Measurements from ENCODE around the gene ENTPD6.

The ENTPD6 gene

DNA sequence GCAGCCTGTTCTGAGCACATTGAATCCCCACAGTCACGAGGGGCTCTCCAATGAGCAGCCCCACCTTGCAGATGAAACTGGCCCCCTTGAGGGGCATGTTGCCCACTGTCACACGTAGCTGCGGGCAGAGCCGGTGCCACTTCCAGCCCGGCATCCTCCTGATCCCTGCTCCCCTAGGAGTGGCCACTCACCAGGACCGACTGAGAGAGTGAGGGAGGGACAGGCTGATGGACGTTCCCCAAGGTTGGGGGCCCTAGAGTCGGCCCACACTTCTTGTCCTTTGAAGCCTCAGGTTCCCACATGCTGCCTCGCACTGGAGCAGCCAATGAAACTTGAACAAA is 10.5 kb downstream of the ENTPD6 start:
- Histone ChIP-seq H3K4me3 (ENCODE audit: low read length) (no peak overlapping the region), H3K27me3 (ENCODE audit: control insufficient read depth, insufficient read depth, low read length) (no peaks in the 10 kb centered on the region), H3K27ac (ENCODE audit: low read depth, low read length) (no peak overlapping the region), H3K9ac (ENCODE audit: low read length) (no peak overlapping the region), H3K36me3 (ENCODE audit: control insufficient read depth, insufficient read depth, low read length) (peaks cover 4% of the 10 kb centered on the region), H3K4me1 (ENCODE audit: control insufficient read depth, insufficient read depth, low read length) (no peaks in the 10 kb centered on the region)

GRCh38 chr20:25206548-25206947 is 11.0 kb downstream of the ENTPD6 start:
- Histone ChIP-seq H3K27ac (ENCODE audit: low read depth, low read length) (no peak overlapping the region), H3K4me1 (ENCODE audit: control insufficient read depth, insufficient read depth, low read length) (no peaks in the 10 kb centered on the region), H3K4me3 (ENCODE audit: low read length) (no peak overlapping the region), H3K27me3 (ENCODE audit: control insufficient read depth, insufficient read depth, low read length) (no peaks in the 10 kb centered on the region), H3K36me3 (ENCODE audit: control insufficient read depth, insufficient read depth, low read length) (peaks cover 5% of the 10 kb centered on the region), H3K9ac (ENCODE audit: low read length) (no peak overlapping the region)

- Histone ChIP-seq H3K27ac (ENCODE audit: low read depth, low read length) (no peak overlapping the region), H3K4me1 (ENCODE audit: control insufficient read depth, insufficient read depth, low read length) (no peaks in the 10 kb centered on the region), H3K4me3 (ENCODE audit: low read length) (no peak overlapping the region), H3K27me3 (ENCODE audit: control insufficient read depth, insufficient read depth, low read length) (no peaks in the 10 kb centered on the region), H3K9ac (ENCODE audit: low read length) (no peak overlapping the region), H3K36me3 (ENCODE audit: control insufficient read depth, insufficient read depth, low read length) (peaks cover 5% of the 10 kb centered on the region)
These were observed 11.8 kb downstream of the ENTPD6 start for GRCh38 chr20:25207149-25207959.

DNA sequence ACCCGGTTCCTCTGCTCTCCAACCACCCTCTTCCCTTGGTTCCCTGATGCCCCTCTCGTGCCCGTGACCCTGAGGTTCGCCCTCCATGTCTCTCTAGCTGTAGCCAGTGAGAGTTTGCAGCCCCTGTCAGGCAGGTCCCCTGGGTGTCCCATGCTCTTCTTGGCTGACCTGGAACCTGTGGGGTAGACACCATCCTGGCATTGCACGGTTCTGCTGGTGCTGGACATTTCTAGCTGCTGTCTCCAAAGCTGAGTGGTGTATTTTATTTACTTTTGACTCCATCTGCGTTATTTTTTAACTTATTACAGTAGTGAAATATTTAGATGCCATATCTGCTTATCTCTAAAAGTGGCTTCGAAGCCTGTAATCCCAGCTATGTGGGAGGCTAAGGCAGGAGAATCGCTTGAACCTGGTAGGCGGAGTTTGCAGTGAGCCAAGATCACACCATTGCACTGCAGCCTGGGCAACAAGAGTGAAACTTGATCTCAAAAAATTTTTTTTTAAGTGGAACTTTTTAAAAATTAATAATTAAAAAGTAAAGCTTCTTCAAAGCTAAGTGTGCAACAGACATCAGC is 12.5 kb downstream of the ENTPD6 start:
- Histone ChIP-seq H3K4me1 (ENCODE audit: control insufficient read depth, insufficient read depth, low read length) (no peaks in the 10 kb centered on the region), H3K27ac (ENCODE audit: low read depth, low read length) (no peak overlapping the region), H3K36me3 (ENCODE audit: control insufficient read depth, insufficient read depth, low read length) (peaks cover 6% of the 10 kb centered on the region), H3K27me3 (ENCODE audit: control insufficient read depth, insufficient read depth, low read length) (no peaks in the 10 kb centered on the region), H3K9ac (ENCODE audit: low read length) (no peak overlapping the region), H3K4me3 (ENCODE audit: low read length) (no peak overlapping the region)

- no peak overlapping the region for H3K9ac ChIP-seq (ENCODE audit: low read length)
- no peak overlapping the region for H3K27ac ChIP-seq (ENCODE audit: low read depth, low read length)
- no peak overlapping the region for H3K4me3 ChIP-seq (ENCODE audit: low read length)
- no peaks in the 10 kb centered on the region for H3K27me3 ChIP-seq (ENCODE audit: control insufficient read depth, insufficient read depth, low read length)
- H3K4me1 ChIP-seq (ENCODE audit: control insufficient read depth, insufficient read depth, low read length): no peaks in the 10 kb centered on the region
- H3K36me3 ChIP-seq (ENCODE audit: control insufficient read depth, insufficient read depth, low read length): peaks cover 9% of the 10 kb centered on the region
These were observed 13.9 kb downstream of the ENTPD6 start for GRCh38 chr20:25209400-25209799.

GRCh38 chr20:25209911-25210310 is 14.4 kb downstream of the ENTPD6 start:
- Histone ChIP-seq H3K4me1 (ENCODE audit: control insufficient read depth, insufficient read depth, low read length) (no peaks in the 10 kb centered on the region), H3K9ac (ENCODE audit: low read length) (no peak overlapping the region), H3K36me3 (ENCODE audit: control insufficient read depth, insufficient read depth, low read length) (peaks cover 9% of the 10 kb centered on the region), H3K4me3 (ENCODE audit: low read length) (no peak overlapping the region), H3K27me3 (ENCODE audit: control insufficient read depth, insufficient read depth, low read length) (no peaks in the 10 kb centered on the region), H3K27ac (ENCODE audit: low read depth, low read length) (no peak overlapping the region)

GRCh38 chr20:25211273-25211672 is 15.8 kb downstream of the ENTPD6 start:
- H3K27me3 ChIP-seq (ENCODE audit: control insufficient read depth, insufficient read depth, low read length): no peaks in the 10 kb centered on the region
- peaks cover 9% of the 10 kb centered on the region for H3K36me3 ChIP-seq (ENCODE audit: control insufficient read depth, insufficient read depth, low read length)
- H3K4me1 ChIP-seq (ENCODE audit: control insufficient read depth, insufficient read depth, low read length): no peaks in the 10 kb centered on the region
- H3K4me3 ChIP-seq (ENCODE audit: low read length): no peak overlapping the region
- no peak overlapping the region for H3K9ac ChIP-seq (ENCODE audit: low read length)
- no peak overlapping the region for H3K27ac ChIP-seq (ENCODE audit: low read depth, low read length)

- no peak overlapping the region for H3K4me3 ChIP-seq (ENCODE audit: low read length)
- H3K27ac ChIP-seq (ENCODE audit: low read depth, low read length): no peak overlapping the region
- H3K27me3 ChIP-seq (ENCODE audit: control insufficient read depth, insufficient read depth, low read length): no peaks in the 10 kb centered on the region
- H3K9ac ChIP-seq (ENCODE audit: low read length): no peak overlapping the region
- no peaks in the 10 kb centered on the region for H3K4me1 ChIP-seq (ENCODE audit: control insufficient read depth, insufficient read depth, low read length)
- peaks cover 12% of the 10 kb centered on the region for H3K36me3 ChIP-seq (ENCODE audit: control insufficient read depth, insufficient read depth, low read length)
These were observed 16.7 kb downstream of the ENTPD6 start for GRCh38 chr20:25212242-25212641.

DNA sequence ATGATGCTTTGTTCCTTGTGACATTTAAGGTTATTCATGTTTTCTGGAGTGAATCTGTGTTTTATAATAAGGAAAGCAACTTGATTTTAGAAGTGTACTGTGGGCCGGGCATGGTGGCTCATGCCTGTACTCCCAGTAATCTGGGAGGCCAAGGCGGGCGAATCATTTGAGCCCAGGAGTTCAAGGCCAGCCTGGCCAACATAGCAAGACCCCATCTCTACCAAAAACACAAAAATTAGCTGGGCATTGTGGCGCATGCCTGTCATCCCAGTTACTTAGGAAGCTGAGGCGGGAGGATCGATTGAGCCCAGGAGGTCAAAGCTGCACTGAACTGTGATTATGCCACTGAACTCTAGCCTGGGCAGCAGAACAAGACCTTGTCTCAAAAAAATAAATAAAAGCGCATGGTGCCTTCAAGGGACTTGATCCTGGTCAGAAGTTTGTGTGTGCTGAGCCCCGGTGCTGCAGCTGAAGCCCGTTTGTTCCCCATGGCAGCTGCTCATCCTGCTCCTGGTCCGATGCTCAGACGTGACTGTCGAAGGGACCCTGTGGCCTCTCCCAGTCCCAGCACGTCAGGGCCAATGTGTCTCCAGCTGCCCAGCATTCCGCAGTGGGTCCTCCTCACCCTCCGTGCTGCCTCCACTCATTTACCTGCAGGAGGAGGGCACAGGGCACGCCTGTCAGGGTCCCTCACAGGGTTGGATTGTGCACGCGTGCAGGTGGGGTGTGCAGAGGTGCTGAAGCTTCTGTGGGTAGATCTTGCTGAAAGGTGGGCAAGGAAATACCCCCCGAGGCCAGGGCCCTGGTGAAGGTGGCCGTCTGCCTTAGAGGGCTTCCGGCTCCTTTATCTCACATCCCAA is 18.3 kb downstream of the ENTPD6 start:
- Histone ChIP-seq H3K27ac (ENCODE audit: low read depth, low read length) (no peak overlapping the region), H3K9ac (ENCODE audit: low read length) (no peak overlapping the region), H3K4me1 (ENCODE audit: control insufficient read depth, insufficient read depth, low read length) (no peaks in the 10 kb centered on the region), H3K27me3 (ENCODE audit: control insufficient read depth, insufficient read depth, low read length) (no peaks in the 10 kb centered on the region), H3K4me3 (ENCODE audit: low read length) (no peak overlapping the region), H3K36me3 (ENCODE audit: control insufficient read depth, insufficient read depth, low read length) (peaks cover 17% of the 10 kb centered on the region)

- no peaks in the 10 kb centered on the region for H3K27me3 ChIP-seq (ENCODE audit: control insufficient read depth, insufficient read depth, low read length)
- peaks cover 19% of the 10 kb centered on the region for H3K36me3 ChIP-seq (ENCODE audit: control insufficient read depth, insufficient read depth, low read length)
- H3K4me1 ChIP-seq (ENCODE audit: control insufficient read depth, insufficient read depth, low read length): no peaks in the 10 kb centered on the region
- no peak overlapping the region for H3K27ac ChIP-seq (ENCODE audit: low read depth, low read length)
- H3K4me3 ChIP-seq (ENCODE audit: low read length): no peak overlapping the region
- no peak overlapping the region for H3K9ac ChIP-seq (ENCODE audit: low read length)
These were observed 18.9 kb downstream of the ENTPD6 start for GRCh38 chr20:25214426-25214790.

DNA sequence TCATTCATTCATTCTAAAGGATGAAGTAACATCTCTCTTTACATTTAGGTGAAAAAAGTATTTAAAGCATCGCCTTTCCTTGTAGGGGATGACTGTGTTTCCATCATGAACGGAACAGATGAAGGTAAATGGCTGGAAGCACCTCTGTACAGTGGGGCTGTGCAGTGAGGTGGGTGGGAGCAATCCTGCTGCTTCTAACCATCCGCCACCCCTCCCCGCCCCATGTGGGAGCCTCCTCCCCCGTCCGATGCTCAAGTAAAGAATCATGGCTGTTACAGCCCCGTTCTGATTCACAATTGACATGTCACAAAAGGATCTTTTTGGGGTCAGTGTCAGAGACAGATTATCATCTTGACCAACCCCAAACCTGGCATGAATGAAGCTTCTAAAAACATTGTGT is 19.3 kb downstream of the ENTPD6 start:
- no peak overlapping the region for H3K9ac ChIP-seq (ENCODE audit: low read length)
- no peaks in the 10 kb centered on the region for H3K27me3 ChIP-seq (ENCODE audit: control insufficient read depth, insufficient read depth, low read length)
- peaks cover 21% of the 10 kb centered on the region for H3K36me3 ChIP-seq (ENCODE audit: control insufficient read depth, insufficient read depth, low read length)
- no peak overlapping the region for H3K27ac ChIP-seq (ENCODE audit: low read depth, low read length)
- H3K4me3 ChIP-seq (ENCODE audit: low read length): no peak overlapping the region
- H3K4me1 ChIP-seq (ENCODE audit: control insufficient read depth, insufficient read depth, low read length): no peaks in the 10 kb centered on the region

GRCh38 chr20:25215521-25215920 is 20.0 kb downstream of the ENTPD6 start:
- Histone ChIP-seq H3K27ac (ENCODE audit: low read depth, low read length) (no peak overlapping the region), H3K36me3 (ENCODE audit: control insufficient read depth, insufficient read depth, low read length) (peaks cover 21% of the 10 kb centered on the region), H3K4me3 (ENCODE audit: low read length) (no peak overlapping the region), H3K4me1 (ENCODE audit: control insufficient read depth, insufficient read depth, low read length) (no peaks in the 10 kb centered on the region), H3K27me3 (ENCODE audit: control insufficient read depth, insufficient read depth, low read length) (no peaks in the 10 kb centered on the region), H3K9ac (ENCODE audit: low read length) (no peak overlapping the region)

Measured in rectal smooth muscle tissue (tissue), 1 donor.